ENCODE data around the gene PSMC3.

- no peak for TF ChIP-seq CTCF (conservative IDR thresholded peaks at IDR 0.05 in 1 of 2, IDR thresholded peaks at IDR 0.05 in 1 of 2; ENCODE audit: extremely low read depth in 1 of 2, insufficient read depth in 1 of 2, low read depth in 1 of 2, low read length in 2 of 2)
- no peak for TF ChIP-seq EZH2 (IDR thresholded peaks at IDR 0.05; ENCODE audit: borderline replicate concordance, low read length)
These were observed 41.1 kb upstream of the PSMC3 start for GRCh38 chr11:47467357-47467756.
